Measurements from ENCODE around the gene NFIB. TPM values are rescaled to one million over a fixed set of nuclear protein-coding genes. Genes with fewer than 3 reads are reported as not detected.

NFIB gene
- total RNA-seq, 1 experiment from 2014 or later, result 14.3 TPM

DNA sequence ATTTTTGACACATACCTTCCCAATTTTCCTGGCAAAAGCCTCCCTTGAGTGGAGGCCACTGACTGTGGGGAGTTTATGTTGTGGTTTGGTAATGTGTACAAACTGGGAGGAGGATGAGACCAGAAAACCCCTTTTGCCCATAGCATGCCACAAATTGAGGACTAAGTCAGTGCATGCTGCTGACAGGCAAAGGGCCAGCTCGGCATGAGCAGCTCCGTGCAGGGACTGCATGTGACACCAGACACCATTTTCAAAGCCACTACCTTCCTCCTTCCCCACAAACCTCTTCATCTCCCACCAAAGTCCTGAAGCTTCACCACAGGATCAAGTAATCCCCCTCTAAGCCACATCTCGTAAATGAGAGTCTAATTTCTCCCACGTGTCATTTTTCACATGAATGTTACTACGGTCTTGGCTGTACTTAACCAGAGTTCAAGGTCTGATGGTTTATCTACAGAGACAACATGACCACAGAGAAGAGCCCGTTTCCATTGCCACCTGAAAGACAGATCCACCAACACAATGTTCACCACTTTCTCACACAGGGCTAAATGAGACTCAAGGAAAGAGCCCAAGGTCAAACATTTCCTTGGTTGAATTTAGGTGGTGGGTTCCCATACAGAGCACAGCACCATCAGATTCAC, 106.5 kb downstream of the NFIB start:
- H4K5ac ChIP-seq (ENCODE audit: insufficient read length, low read depth, low read length), result no peak overlapping the region
- DNase-seq, result no peak
- peaks cover 7 to 9% of the 10 kb centered on the region in 2 experiments for H3K4me1 Mint-ChIP-seq
- peaks cover 3% of the 10 kb centered on the region for H3K79me1 ChIP-seq (ENCODE audit: insufficient read depth, low read depth, low read length, poor library complexity, severe bottlenecking)
- no peak overlapping the region for H2BK15ac ChIP-seq (ENCODE audit: low read depth, low read length)
- no peaks in the 10 kb centered on the region for H3K27me3 Mint-ChIP-seq (ENCODE audit: low read depth)
- H3K27ac ChIP-seq (ENCODE audit: insufficient read length, low read depth, low read length), result no peak overlapping the region
- H3K27me3 ChIP-seq (ENCODE audit: insufficient read depth, low read length), result no peaks in the 10 kb centered on the region
- no peak overlapping the region for H3K27ac Mint-ChIP-seq
- H2AFZ ChIP-seq (ENCODE audit: low read length), result no peak overlapping the region
- no peak overlapping the region for H2BK12ac ChIP-seq (ENCODE audit: insufficient read length, low read depth, low read length)
- H3K4me3 Mint-ChIP-seq, result no peak overlapping the region
- H3K4me1 ChIP-seq (ENCODE audit: insufficient read depth, low read length), result no peaks in the 10 kb centered on the region
- TF ChIP-seq, protein P1, sequence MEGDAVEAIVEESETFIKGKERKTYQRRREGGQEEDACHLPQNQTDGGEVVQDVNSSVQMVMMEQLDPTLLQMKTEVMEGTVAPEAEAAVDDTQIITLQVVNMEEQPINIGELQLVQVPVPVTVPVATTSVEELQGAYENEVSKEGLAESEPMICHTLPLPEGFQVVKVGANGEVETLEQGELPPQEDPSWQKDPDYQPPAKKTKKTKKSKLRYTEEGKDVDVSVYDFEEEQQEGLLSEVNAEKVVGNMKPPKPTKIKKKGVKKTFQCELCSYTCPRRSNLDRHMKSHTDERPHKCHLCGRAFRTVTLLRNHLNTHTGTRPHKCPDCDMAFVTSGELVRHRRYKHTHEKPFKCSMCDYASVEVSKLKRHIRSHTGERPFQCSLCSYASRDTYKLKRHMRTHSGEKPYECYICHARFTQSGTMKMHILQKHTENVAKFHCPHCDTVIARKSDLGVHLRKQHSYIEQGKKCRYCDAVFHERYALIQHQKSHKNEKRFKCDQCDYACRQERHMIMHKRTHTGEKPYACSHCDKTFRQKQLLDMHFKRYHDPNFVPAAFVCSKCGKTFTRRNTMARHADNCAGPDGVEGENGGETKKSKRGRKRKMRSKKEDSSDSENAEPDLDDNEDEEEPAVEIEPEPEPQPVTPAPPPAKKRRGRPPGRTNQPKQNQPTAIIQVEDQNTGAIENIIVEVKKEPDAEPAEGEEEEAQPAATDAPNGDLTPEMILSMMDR (conservative IDR thresholded peaks at IDR 0.05), result no peak
- no peaks in the 10 kb centered on the region for H3K23me2 ChIP-seq (ENCODE audit: insufficient read length, low read depth, low read length, poor library complexity, severe bottlenecking)
- no peak overlapping the region for H3K14ac ChIP-seq (ENCODE audit: insufficient read depth, low read length)
- H2AK5ac ChIP-seq (ENCODE audit: insufficient read length, low read length), result no peak overlapping the region
- WGBS (ENCODE audit: extremely low coverage, insufficient read length, low lambda C conversion rate), result no CpG with 5 or more reads among the region's 6 CpGs
- no peaks in the 10 kb centered on the region for H3K36me3 Mint-ChIP-seq (ENCODE audit: insufficient read depth in 1 of 3, low read depth in 3 of 3)
- H2BK20ac ChIP-seq (ENCODE audit: low read depth, low read length, poor library complexity, severe bottlenecking), result no peak overlapping the region
- no peak overlapping the region for H4K91ac ChIP-seq (ENCODE audit: insufficient read length, low read depth, low read length)
- no peak overlapping the region for H3K4ac ChIP-seq (ENCODE audit: low read depth, low read length)
- H4K20me1 ChIP-seq (ENCODE audit: control insufficient read depth, insufficient read depth, insufficient read length), result no peaks in the 10 kb centered on the region
- H2BK120ac ChIP-seq (ENCODE audit: low read depth, low read length, poor library complexity, severe bottlenecking), result no peak overlapping the region
- no peak overlapping the region for H4K8ac ChIP-seq (replicated peaks; ENCODE audit: insufficient read length, low read depth, low read length)
- H3T11ph ChIP-seq (ENCODE audit: low read length), result no peak overlapping the region
- no peak overlapping the region for H3K18ac ChIP-seq (ENCODE audit: insufficient read length, low read depth, low read length)
- no peak overlapping the region for H3K23ac ChIP-seq (ENCODE audit: insufficient read length, low read depth, low read length)
- H3K9me3 Mint-ChIP-seq, result no peaks in the 10 kb centered on the region
- no peak overlapping the region for H2BK5ac ChIP-seq (ENCODE audit: insufficient read length, low read length)
- H3K9me3 ChIP-seq (ENCODE audit: control insufficient read depth, low read depth, low read length), result no peaks in the 10 kb centered on the region
- no peak overlapping the region for H3K9ac ChIP-seq (ENCODE audit: extremely low read depth, insufficient read length, low read length)
- no peaks in the 10 kb centered on the region for H3K79me2 ChIP-seq (ENCODE audit: insufficient read depth, low read length)
- H3K4me2 ChIP-seq (ENCODE audit: insufficient read depth, insufficient read length, low read length), result no peak overlapping the region
- no peak overlapping the region for H3K56ac ChIP-seq (ENCODE audit: insufficient read length, low read depth, low read length)

Measured in H9 (cell line).